ENCODE measurements around the gene MELTF. TPM values are rescaled to one million over a fixed set of nuclear protein-coding genes. Genes with fewer than 3 reads are reported as not detected.

Gene MELTF
- total RNA-seq, 1 experiment from 2014 or later = 18.7 TPM

DNA sequence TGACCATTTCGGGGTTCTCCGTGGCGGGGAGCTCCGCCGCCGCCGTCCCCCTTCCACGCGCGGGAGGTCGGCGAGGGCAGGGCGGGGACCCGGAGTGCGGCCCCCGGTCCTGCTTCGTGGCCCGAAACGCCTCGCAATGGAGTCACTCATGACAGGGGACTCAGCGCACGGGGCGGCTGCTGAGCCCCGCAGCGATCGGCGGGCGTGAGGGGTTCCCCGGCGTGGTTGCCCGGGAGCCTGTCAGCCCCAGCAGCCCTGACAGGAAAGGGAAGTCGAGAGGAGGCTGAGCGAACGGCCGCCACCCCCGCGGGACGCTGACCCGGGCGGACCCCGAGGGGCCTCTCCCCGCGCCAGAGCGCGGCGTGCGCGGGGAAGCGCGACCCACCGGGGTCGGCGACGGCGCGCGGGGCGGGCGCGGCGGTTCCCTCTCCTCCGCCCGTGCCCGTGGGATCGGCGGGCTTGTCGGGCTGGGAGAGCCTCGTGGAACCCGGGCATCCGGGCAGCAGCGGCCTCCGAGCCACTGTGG is 60.4 kb downstream of the MELTF start:
- in situ Hi-C loops (cut with HindIII; ENCODE audit: low pct_unique_long_range_greater_than_20kb, low sequenced_read_pairs) (no loop called here), intact Hi-C loops (cut with micrococcal nuclease; ENCODE audit: unreplicated experiment) (no loop called here)
- TF ChIP-seq TCF7L2 (IDR thresholded peaks at IDR 0.05; ENCODE audit: low read depth, low read length) = no peak
- no peak for TF ChIP-seq POLR2AphosphoS5 (IDR thresholded peaks at IDR 0.05; ENCODE audit: low read depth, low read length)
- TF ChIP-seq, protein P1, sequence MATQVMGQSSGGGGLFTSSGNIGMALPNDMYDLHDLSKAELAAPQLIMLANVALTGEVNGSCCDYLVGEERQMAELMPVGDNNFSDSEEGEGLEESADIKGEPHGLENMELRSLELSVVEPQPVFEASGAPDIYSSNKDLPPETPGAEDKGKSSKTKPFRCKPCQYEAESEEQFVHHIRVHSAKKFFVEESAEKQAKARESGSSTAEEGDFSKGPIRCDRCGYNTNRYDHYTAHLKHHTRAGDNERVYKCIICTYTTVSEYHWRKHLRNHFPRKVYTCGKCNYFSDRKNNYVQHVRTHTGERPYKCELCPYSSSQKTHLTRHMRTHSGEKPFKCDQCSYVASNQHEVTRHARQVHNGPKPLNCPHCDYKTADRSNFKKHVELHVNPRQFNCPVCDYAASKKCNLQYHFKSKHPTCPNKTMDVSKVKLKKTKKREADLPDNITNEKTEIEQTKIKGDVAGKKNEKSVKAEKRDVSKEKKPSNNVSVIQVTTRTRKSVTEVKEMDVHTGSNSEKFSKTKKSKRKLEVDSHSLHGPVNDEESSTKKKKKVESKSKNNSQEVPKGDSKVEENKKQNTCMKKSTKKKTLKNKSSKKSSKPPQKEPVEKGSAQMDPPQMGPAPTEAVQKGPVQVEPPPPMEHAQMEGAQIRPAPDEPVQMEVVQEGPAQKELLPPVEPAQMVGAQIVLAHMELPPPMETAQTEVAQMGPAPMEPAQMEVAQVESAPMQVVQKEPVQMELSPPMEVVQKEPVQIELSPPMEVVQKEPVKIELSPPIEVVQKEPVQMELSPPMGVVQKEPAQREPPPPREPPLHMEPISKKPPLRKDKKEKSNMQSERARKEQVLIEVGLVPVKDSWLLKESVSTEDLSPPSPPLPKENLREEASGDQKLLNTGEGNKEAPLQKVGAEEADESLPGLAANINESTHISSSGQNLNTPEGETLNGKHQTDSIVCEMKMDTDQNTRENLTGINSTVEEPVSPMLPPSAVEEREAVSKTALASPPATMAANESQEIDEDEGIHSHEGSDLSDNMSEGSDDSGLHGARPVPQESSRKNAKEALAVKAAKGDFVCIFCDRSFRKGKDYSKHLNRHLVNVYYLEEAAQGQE (IDR thresholded peaks at IDR 0.05; ENCODE audit: insufficient read depth in 1 of 2, low read depth in 2 of 2, low read length in 1 of 2) = no peak
- no peak; the same call in 1 of the 2 replicates for TF ChIP-seq SIN3A (IDR thresholded peaks at IDR 0.05; ENCODE audit: borderline replicate concordance, insufficient read depth, low read depth, low read length)
- TF ChIP-seq, protein P2, sequence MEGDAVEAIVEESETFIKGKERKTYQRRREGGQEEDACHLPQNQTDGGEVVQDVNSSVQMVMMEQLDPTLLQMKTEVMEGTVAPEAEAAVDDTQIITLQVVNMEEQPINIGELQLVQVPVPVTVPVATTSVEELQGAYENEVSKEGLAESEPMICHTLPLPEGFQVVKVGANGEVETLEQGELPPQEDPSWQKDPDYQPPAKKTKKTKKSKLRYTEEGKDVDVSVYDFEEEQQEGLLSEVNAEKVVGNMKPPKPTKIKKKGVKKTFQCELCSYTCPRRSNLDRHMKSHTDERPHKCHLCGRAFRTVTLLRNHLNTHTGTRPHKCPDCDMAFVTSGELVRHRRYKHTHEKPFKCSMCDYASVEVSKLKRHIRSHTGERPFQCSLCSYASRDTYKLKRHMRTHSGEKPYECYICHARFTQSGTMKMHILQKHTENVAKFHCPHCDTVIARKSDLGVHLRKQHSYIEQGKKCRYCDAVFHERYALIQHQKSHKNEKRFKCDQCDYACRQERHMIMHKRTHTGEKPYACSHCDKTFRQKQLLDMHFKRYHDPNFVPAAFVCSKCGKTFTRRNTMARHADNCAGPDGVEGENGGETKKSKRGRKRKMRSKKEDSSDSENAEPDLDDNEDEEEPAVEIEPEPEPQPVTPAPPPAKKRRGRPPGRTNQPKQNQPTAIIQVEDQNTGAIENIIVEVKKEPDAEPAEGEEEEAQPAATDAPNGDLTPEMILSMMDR (IDR thresholded peaks at IDR 0.05) = no peak
- DNase-seq (ENCODE audit: low read depth, low spot score) (no peak), ATAC-seq (peak; percentile 72)
- ChIA-PET CTCF (interaction anchor here (0.6 to 1.3 kb wide), 2 partner anchors 60 to 359 kb away, joined by 3 read pairs; no protein-coding TSS in a partner anchor), POLR2A (interaction anchor here (0.7 kb wide), 1 partner anchor 11 kb away, joined by 3 read pairs; no protein-coding TSS in a partner anchor)
- BruUV-seq (replicated peaks) = no TSS peak
- Histone ChIP-seq H3K36me3 (ENCODE audit: control insufficient read depth, insufficient read depth, low read length) (no peaks in the 10 kb centered on the region), H3K4me1 (ENCODE audit: control insufficient read depth, insufficient read depth, low read length) (peaks cover 12% of the 10 kb centered on the region), H3K9me3 (ENCODE audit: control insufficient read depth, insufficient read depth, low read depth, low read length) (no peaks in the 10 kb centered on the region), H3K27me3 (ENCODE audit: control insufficient read depth, insufficient read depth, low read length) (no peaks in the 10 kb centered on the region), H3K27ac (ENCODE audit: low read length) (peak overlapping the region; percentile 34; the same call in 1 of the 2 replicates), H3K4me3 (ENCODE audit: low read depth in 2 of 2, low read length in 2 of 2) (peak overlapping the region; percentile 52 to 72)

DNA sequence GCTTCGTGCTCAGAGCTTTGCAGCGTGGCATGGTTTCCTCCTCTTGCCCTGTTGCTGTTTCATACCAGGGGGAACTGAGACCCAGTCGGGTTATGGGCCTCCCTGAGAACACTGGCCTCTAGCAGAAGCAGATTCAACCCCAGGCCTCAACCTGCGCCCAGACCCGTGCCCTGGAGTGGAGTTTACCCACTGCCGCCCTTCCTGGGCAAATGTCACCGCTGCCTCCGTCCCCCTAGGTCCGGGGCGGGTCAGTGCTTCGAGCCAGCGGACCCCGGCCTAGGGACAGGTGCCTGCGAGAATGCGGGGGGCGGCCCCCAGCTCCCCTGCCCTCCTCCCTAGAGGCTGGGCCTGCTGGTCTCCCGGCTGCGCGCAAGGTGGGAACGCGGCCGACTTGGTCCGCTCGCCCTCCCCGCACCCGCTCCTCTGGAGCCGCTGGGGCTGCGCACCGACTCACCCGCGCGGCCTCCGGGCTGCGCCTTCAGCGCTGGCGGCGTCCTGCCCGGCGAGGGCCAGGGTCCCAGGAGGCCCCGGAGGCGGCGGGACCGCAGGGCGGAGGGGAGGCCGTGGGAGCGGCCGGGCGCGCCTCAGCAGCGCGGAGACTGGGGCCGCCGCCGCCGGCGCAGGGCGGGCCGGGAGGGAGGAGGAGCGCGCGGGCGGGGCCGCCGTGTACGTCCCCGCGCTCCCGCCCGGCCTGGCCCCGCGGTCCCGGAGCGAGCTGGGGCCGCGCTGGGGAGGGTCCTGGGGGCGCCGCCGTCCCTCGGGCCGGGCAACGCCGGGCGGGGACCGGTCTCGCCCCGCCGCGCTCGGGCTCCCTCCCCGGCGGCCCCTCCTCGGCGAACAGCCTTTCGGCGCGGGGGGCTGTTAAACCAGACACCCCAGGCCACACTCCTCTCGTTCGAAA is 61.1 kb downstream of the MELTF start, which contains the start of gene PIGZ:
TSS of gene PIGZ (minus strand) at position 601 of the 901 bp plus-strand sequence. CDS start 16,802 bp downstream, outside the sequence.
- BruUV-seq (replicated peaks) = no TSS peak
- intact Hi-C loops (cut with micrococcal nuclease; ENCODE audit: unreplicated experiment) = no loop called here
- peak within 1 kb of the TSS; percentile 73 for H3K27ac ChIP-seq (ENCODE audit: low read length)

More for the DNA sequence above, 61.1 kb downstream of the MELTF start, which contains the start of gene PIGZ:
- Histone ChIP-seq H3K4me1 (ENCODE audit: control insufficient read depth, insufficient read depth, low read length) (peaks cover 12% of the 10 kb centered on the region), H3K4me3 (ENCODE audit: low read depth in 2 of 2, low read length in 2 of 2) (peak within 1 kb of the TSS; percentile 63 to 72), H3K36me3 (ENCODE audit: control insufficient read depth, insufficient read depth, low read length) (no peaks in the 10 kb centered on the region), H3K27me3 (ENCODE audit: control insufficient read depth, insufficient read depth, low read length) (no peaks in the 10 kb centered on the region), H3K9me3 (ENCODE audit: control insufficient read depth, insufficient read depth, low read depth, low read length) (no peaks in the 10 kb centered on the region)
- in situ Hi-C loops (cut with HindIII; ENCODE audit: low pct_unique_long_range_greater_than_20kb, low sequenced_read_pairs) = no loop called here
- TF ChIP-seq, protein P2 (IDR thresholded peaks at IDR 0.05) = no peak
- TF ChIP-seq, protein P1 (IDR thresholded peaks at IDR 0.05; ENCODE audit: insufficient read depth in 1 of 2, low read depth in 2 of 2, low read length in 1 of 2) = no peak
- no peak for TF ChIP-seq POLR2AphosphoS5 (IDR thresholded peaks at IDR 0.05; ENCODE audit: low read depth, low read length)
- peak; percentile 84; the same call in 1 of the 2 replicates for TF ChIP-seq SIN3A (IDR thresholded peaks at IDR 0.05; ENCODE audit: borderline replicate concordance, insufficient read depth, low read depth, low read length)
- TF ChIP-seq TCF7L2 (IDR thresholded peaks at IDR 0.05; ENCODE audit: low read depth, low read length) = no peak
- DNase-seq (ENCODE audit: low read depth, low spot score) (no peak), ATAC-seq (peak; percentile 90)
- POLR2A ChIA-PET = interaction anchor here (0.7 kb wide), 1 partner anchor 11 kb away, joined by 3 read pairs; no protein-coding TSS in a partner anchor
- CTCF ChIA-PET = interaction anchor here (0.6 kb wide), 1 partner anchor 358 kb away, joined by 3 read pairs; no protein-coding TSS in a partner anchor

Data from Panc1 (cell line).